Kidney (tissue), 14 donors: Measurements from ENCODE around the gene UBN1. TPM values are rescaled to one million over a fixed set of nuclear protein-coding genes. Genes with fewer than 3 reads are reported as not detected.

Experiments
- DNase-seq, 5 donors: peaks; one replicate each; pipeline ENCODE4 v3.0.0-alpha.2; 2013 to 2020
- FAIRE-seq: peaks from 2 replicates; lab custom pipeline; 2012; peaks lifted over from hg19 to GRCh38; lab: Jason Lieb, UNC
- H3K27ac ChIP-seq, 2 donors: one replicate each; pipeline ENCODE4 v1.7.0; 2013; ENCODE audit warnings: low read depth in 2 of 2, low read length in 2 of 2, inconsistent platforms in 1 of 2
- H3K27me3 ChIP-seq: one replicate; pipeline ENCODE4 v1.7.1; 2013; ENCODE audit warnings: low read length, inconsistent platforms; ENCODE audit not compliant: control insufficient read depth, insufficient read depth
- H3K36me3 ChIP-seq, 3 donors: one replicate each; pipeline versions ENCODE4 v1.7.0 to v1.7.1; 2013; ENCODE audit warnings: low read length in 3 of 3, control low read depth in 1 of 3, inconsistent platforms in 1 of 3; ENCODE audit not compliant: insufficient read depth in 3 of 3, control insufficient read depth in 2 of 3
- H3K4me1 ChIP-seq, 3 donors: one replicate each; pipeline versions ENCODE4 v1.7.0 to v1.7.1; 2013; ENCODE audit warnings: low read length in 3 of 3, inconsistent platforms in 1 of 3, low read depth in 1 of 3; ENCODE audit not compliant: control insufficient read depth in 2 of 3, insufficient read depth in 2 of 3
- H3K4me3 ChIP-seq, 3 donors: one replicate each; pipeline versions ENCODE4 v1.7.0 to v1.8.1; 2013; ENCODE audit warnings: low read length in 3 of 3, control low read depth in 1 of 3, inconsistent platforms in 1 of 3
- H3K9ac ChIP-seq, 3 donors: one replicate each; pipeline versions ENCODE4 v1.7.0 to v1.7.1; 2013; ENCODE audit warnings: low read length in 3 of 3, control low read depth in 1 of 3, inconsistent platforms in 1 of 3
- H3K9me3 ChIP-seq, 3 donors: one replicate each; pipeline versions ENCODE4 v1.7.0 to v1.7.1; 2013; ENCODE audit warnings: low read length in 3 of 3, control low read depth in 1 of 3, inconsistent platforms in 1 of 3; ENCODE audit not compliant: control insufficient read depth in 2 of 3, insufficient read depth in 1 of 3
- intact Hi-C: fragments of 100-400 bp; cut with DNase I; formaldehyde crosslinking; loops from one replicate; pipeline ENCODE4 v1.11.1; 2022
- polyA plus RNA-seq: library from polyadenylated mRNA; stranded (reverse); fragments of 350-450 nt; fragmentation: Illumina TruSeq; extraction: RNeasy Lipid Tissue Mini Kit (QIAGEN cat#74804); gene quantifications from one replicate; pipeline ENCODE4 v1.2.3, GENCODE V29; 2014; ENCODE audit warnings: low read depth, low replicate concordance; ENCODE audit not compliant: insufficient read depth
- total RNA-seq: library from RNA; stranded (reverse); fragmentation: NEBNext Ultra II Directional; extraction: Animal tissue kit (Norgen Biotek cat#: 25700); gene quantifications from one replicate; pipeline ENCODE4 v1.2.1, GENCODE V29; 2021
- TF ChIP-seq, protein P1 (sequence below): IDR thresholded peaks from 3 replicates; pipeline ENCODE4 v1.5.1; 2012; ENCODE audit warnings: mild to moderate bottlenecking, moderate library complexity, borderline replicate concordance; ENCODE audit not compliant: insufficient read depth; ENCODE audit errors: extremely low read depth
- donor health status: control.
- donor health status: control.
- donor health status: control.
- donor health status: control.
- donor health status: control.
- donor health status: DM: yes; HTN: yes; CAD: no.
- donor health status: Normal renal cell carcinoma (clear cell type).

The UBN1 gene
- total and polyA plus RNA-seq, 2 donors from 2014 or later = 6.1 to 28.6 TPM

DNA sequence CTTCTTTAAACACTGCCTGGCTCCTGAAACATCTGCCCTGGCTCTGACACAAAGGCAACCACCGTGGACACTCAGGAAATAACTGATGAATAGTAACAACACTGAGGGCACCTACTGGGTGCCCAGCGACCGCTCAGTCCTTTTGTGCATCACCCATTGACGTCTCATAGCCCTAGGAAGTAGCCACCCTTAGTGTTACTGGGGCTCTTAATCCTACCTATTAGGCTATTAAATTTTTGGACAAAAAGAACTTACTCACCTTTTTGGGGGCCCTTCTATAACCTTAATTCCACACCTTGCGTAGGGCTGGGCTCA, 78.0 kb downstream of the UBN1 start:
- no peak for FAIRE-seq
- no peak for DNase-seq
- Histone ChIP-seq H3K4me3 (no peak overlapping the region), H3K36me3 (no peaks in the 10 kb centered on the region), H3K27me3 (no peaks in the 10 kb centered on the region), H3K9me3 (peaks cover 0 to 9% (median 0%) of the 10 kb centered on the region in 3 donors), H3K9ac (no peak overlapping the region), H3K27ac (no peak overlapping the region), H3K4me1 (peaks cover 0 to 9% (median 4%) of the 10 kb centered on the region in 3 donors)
- TF ChIP-seq, protein P1, sequence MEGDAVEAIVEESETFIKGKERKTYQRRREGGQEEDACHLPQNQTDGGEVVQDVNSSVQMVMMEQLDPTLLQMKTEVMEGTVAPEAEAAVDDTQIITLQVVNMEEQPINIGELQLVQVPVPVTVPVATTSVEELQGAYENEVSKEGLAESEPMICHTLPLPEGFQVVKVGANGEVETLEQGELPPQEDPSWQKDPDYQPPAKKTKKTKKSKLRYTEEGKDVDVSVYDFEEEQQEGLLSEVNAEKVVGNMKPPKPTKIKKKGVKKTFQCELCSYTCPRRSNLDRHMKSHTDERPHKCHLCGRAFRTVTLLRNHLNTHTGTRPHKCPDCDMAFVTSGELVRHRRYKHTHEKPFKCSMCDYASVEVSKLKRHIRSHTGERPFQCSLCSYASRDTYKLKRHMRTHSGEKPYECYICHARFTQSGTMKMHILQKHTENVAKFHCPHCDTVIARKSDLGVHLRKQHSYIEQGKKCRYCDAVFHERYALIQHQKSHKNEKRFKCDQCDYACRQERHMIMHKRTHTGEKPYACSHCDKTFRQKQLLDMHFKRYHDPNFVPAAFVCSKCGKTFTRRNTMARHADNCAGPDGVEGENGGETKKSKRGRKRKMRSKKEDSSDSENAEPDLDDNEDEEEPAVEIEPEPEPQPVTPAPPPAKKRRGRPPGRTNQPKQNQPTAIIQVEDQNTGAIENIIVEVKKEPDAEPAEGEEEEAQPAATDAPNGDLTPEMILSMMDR = no peak
- intact Hi-C loops = no loop called here

DNA sequence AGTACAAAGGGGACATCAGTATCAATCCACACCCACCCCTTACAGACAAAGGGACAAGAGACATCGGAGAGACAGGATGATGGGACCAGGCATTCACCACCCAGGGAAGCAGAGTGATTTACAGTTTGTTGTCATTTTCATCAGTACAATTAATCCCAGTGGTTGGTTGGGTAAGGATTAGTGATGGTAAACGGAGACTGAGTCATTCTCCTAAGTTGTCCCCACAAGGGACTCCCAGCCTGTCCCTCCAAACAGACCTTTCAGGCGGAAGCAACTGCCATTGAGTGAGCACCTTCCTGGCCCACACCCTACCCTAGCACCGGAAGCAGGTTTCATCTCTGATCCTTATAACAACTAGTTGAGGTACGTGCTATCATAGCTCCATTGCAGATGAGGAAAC, 78.5 kb downstream of the UBN1 start:
- Histone ChIP-seq H3K27me3 (no peaks in the 10 kb centered on the region), H3K36me3 (no peaks in the 10 kb centered on the region), H3K4me1 (peaks cover 0 to 9% (median 4%) of the 10 kb centered on the region in 3 donors), H3K27ac (no peak overlapping the region), H3K4me3 (no peak overlapping the region), H3K9me3 (peaks cover 0 to 9% (median 0%) of the 10 kb centered on the region in 3 donors), H3K9ac (no peak overlapping the region)
- DNase-seq (no peak), FAIRE-seq (no peak)
- TF ChIP-seq, protein P1 = no peak
- intact Hi-C loops = no loop called here

DNA sequence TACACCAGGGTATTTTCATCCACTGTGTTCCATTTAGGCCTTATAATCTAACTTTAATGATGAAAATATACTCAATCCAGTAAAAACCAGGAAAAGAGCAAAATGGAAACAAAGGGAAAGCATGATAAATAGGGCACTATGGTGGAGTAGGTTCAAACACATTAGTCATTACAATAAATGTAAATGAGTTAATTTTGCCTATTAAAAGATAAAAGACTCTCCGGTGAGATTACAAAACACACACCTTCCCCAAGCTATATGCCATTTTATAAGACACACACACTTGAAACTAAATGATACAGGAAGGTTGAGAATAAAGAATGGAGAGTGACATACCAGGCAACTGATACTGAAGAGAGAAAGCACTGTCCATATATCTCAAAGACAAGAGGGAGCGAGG, 79.6 kb downstream of the UBN1 start:
- H3K9me3 ChIP-seq = peaks cover 0 to 9% (median 0%) of the 10 kb centered on the region in 3 donors
- H3K27me3 ChIP-seq = no peaks in the 10 kb centered on the region
- no peak for FAIRE-seq
- TF ChIP-seq, protein P1 = no peak
- no peaks in the 10 kb centered on the region for H3K36me3 ChIP-seq
- no peak overlapping the region for H3K27ac ChIP-seq
- H3K9ac ChIP-seq = no peak overlapping the region
- no peak for DNase-seq
- H3K4me1 ChIP-seq = peaks cover 0 to 9% (median 4%) of the 10 kb centered on the region in 3 donors
- H3K4me3 ChIP-seq = no peak overlapping the region
- intact Hi-C loops = no loop called here

DNA sequence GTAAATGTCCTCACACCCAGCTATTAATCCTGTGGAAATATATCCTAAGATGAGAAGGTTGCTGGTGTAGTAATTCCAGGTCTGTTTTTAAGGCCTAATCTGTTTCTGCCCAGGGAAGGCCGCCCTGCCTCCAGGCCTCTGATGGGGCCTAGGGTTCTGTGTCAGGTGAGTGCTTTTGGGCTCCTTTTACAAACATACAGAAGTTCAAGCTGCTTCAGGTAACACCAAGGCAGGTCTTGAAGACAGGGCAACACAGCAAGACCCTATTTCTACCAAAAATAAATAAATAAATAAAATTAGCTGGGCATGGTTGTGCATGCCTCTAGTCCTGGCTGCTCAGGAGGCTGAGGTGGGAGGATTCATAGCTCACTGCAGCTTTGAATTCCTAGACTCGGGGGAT, 80.4 kb downstream of the UBN1 start:
- FAIRE-seq (no peak), DNase-seq (no peak)
- intact Hi-C loops = no loop called here
- peaks cover 0 to 9% (median 4%) of the 10 kb centered on the region in 3 donors for H3K4me1 ChIP-seq
- TF ChIP-seq, protein P1 = no peak
- no peak overlapping the region for H3K27ac ChIP-seq
- no peak overlapping the region for H3K4me3 ChIP-seq
- no peak overlapping the region for H3K9ac ChIP-seq
- H3K27me3 ChIP-seq = no peaks in the 10 kb centered on the region
- no peaks in the 10 kb centered on the region for H3K36me3 ChIP-seq
- peaks cover 0 to 9% (median 0%) of the 10 kb centered on the region in 3 donors for H3K9me3 ChIP-seq
